ENCODE data around the gene KMT2B.

Gene KMT2B

DNA sequence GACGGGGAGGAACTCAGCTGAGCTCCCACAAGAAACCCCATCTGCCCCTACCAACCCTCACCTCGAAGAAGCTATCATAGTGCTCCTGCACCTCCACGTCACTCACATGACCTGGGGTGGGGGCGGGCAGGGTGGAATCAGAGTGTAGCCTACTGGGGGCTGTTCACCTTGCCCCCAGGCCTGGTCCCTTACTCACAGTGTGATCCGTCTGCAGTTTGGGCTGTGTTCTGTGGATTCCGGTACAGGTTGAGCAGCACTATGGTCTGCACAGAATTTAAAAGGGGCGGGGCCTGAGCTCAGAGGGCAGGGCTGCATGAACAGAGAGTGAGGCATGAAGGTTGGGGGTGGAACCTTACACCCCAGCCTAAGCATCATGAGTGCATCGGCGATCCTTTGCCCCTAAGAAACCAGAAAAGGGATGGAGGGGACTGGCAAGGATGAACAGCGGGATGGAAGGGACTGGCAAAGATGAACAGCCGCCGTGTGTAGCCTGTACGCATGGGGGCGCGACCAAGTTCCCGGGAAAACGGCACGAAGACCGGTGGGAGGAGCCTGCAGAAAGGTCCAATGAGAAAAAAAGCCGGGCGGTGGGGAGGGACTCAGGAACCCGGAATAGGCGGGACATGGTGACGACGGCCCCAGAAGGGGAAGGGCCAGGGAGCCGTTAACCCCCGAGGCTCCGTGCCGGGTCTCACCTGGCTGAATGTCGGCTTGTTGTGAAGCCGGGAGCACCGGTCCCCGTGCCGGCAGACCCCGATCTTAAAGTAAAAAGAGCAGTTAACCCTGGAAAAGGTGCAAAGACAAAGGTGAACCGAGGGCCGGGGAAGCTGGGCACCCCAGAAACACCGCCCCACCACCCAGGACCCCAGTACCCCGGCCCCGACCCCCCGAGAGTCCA, 26.9 kb downstream of the KMT2B start:
- peak; percentile 87 for DNase-seq

DNA sequence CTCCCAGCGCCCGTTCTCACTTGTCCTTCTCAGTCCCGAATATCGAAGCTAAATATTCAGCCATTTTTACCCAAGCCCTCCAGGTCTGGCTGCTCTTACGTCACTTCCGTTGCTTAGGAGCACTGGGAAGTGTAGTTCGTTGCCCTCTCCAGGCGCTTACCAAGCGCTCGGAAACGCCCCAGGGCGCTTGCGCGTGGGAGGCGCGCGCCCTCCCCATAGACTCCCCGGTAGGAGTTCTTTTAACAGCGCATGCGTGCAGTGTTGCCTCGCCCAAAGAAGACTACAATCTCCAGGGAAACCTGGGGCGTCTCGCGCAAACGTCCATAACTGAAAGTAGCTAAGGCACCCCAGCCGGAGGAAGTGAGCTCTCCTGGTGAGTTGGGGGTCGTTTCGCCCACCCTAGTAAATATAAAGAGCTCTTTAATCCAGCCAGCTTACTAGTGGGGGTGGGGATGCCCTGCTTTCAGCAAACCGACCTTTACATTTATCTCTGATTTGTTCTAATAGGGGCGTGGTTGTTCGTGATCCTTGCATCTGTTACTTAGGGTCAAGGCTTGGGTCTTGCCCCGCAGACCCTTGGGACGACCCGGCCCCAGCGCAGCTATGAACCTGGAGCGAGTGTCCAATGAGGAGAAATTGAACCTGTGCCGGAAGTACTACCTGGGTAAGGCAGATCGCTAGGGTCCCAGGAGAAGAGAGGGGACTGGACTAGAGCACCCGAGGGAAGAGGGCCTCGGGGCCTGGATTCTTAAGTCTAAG, 27.7 kb downstream of the KMT2B start, which contains the start of the genes PSENEN and U2AF1L4:
Gene PSENEN (plus strand): TSS at position 324 of the 759 bp plus-strand sequence. CDS start 280 bp downstream, at position 604.
Gene U2AF1L4 (minus strand): TSS at position 91 of the 759 bp plus-strand sequence. CDS start 27 bp downstream, at position 64.
- DNase-seq = peak; percentile 99

DNA sequence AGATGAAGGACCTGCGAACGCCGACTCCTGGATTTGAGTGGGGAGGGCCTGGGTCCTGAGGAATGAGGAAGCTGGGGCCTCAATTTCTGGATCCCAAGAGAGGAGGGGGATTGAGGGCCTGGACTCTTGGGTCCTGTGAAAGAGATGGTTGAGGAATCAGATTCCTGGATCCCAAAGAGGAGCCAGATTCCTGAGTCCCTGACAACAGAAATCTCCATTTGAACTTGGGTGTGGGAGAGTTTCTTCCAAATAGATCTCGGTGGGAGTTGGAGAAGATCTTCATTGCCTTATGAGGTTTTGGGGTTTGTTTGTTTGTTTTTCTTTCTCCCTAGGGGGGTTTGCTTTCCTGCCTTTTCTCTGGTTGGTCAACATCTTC, 28.3 kb downstream of the KMT2B start:
- DNase-seq = no peak

DNA sequence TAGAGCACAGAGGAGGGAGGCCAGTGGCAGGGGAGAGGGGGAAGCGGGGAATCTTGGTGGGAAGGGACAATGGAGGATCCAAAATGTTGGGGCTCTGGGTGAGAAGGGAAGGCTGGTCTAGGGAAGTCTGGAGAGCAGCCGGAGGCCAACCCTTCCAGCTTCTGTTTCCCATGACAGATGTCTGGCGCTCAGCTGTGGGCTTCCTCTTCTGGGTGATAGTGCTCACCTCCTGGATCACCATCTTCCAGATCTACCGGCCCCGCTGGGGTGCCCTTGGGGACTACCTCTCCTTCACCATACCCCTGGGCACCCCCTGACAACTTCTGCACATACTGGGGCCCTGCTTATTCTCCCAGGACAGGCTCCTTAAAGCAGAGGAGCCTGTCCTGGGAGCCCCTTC, 28.7 kb downstream of the KMT2B start:
- no peak for DNase-seq

DNA sequence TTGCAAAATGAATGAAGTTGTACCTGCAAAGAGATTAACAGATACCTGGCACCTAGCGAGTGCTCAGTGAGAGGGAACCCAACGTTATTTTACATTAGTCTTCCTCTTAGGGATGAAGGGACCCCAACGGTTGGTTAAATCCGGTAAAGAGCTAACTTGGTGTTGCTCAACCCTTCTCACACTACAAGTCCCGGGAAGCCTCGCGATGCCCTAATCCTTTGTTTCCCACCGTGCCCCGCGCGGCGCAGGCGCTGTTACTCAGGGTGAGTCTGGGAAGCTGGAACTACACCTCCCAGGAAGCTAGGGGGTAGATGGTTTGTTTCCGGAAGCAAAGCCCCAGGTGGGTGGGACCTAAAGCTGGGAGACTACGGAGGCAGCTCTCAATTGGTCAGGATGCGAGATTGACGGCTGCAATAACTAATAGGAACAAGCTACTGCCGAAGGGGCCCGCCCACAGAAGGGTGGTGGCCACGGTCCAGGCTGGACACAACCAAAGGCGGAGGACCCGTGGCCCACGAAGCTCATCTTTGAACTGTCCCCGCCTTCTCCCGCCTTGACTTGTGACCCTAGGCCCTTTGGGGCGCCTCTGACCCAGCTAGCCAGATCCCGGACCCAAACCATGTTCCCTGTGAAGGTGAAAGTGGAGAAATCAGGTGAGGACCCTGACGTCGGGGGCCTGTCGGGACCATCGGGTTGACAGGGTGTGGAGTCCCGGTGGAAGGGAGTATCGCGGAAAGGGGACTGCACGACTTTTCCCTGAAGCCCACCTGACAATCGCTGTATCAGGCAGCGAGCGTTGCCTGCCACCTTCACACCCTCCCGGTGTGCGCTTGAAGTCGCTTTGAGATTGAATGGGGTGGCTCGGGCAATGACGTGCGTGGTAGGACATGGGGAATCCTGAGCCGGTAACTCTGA, 30.6 kb downstream of the KMT2B start, which contains the start of gene LIN37:
Gene LIN37 (plus strand): TSS at position 471 of the 915 bp plus-strand sequence. CDS start 149 bp downstream, at position 620.
- DNase-seq = peak; percentile 97

DNA sequence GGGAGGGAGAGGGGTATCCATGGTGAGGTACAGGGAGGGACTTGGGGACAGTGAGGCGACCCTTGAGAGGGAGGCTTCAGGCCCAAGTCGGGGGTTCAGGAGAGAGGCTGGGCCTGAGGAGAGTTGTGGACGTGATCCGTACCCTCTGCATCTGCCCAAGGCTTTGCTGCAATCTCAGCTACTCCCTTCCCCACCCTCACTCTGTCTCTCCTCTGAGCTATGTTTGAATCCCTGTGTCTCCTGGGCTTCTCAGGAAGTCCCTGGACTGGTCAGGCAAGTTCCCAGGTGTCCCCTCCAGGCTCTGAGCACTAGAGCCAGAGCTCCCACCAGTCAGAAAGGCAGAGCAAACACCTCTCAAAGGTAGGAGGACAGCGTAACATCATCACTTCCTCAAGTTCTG, 32.4 kb downstream of the KMT2B start:
- no peak for DNase-seq

DNA sequence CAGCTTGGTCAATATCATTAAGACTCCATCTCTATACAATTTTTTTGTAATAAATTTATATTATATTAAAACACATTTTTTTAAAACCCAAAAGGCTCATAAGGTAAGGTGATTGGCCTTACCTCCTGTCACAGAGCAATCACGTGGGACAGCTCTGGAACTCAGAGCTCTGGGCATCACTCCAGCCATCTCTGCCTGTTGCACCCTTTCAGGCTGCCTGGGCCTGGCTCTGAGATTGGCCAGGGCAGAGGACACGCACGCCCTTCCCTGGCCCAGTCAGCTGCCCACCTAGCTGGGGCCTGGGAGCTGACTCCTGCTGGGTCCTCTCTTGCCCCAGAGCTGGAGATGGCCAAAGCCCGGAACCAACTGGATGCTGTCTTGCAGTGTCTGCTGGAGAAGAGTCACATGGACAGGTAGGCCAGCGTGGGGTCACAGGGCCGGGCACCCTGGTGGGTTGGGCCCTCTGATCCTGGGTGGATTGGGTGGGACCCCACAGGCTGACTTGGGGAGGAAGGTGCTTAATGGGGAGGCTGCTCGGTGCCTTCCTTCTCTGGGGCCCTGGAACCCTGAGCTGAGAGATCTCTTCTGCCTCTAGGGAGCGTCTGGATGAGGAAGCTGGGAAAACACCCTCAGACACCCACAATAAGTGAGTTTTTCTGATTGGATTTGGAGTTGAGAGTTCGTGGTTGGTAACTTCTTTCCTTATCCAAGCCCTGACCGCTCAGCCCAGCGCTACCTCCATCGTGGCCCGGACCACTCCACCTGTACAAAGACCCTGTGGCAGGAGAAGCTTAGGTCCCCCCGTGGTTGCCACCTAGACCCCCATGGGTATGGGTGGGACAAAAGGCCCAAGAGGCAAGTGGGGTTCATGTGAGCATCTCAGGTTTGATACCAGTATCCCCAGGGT, 34.3 kb downstream of the KMT2B start:
- no peak for DNase-seq

DNA sequence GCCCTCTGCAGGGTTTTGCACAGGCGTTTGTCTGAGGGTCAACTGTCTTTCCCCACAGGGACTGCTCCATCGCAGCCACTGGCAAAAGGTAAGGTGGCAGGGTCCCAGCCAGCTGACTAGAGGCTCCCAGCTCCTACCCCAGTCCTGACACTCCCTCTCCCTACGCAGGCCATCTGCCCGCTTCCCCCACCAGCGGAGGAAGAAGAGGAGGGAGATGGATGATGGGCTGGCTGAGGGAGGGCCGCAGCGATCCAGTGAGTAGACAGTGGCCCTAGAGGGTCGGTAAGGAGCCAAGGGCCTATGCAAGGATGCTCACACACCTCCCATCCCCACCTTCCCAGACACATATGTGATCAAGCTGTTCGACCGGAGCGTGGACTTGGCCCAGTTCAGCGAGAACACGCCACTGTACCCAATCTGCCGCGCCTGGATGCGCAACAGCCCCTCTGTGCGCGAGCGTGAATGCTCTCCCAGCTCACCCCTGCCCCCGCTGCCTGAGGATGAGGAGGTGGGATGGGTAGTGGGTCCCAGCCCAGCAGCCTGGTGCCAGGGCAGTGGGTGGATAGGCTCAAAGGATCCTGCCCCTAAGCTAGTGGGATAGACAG, 35.0 kb downstream of the KMT2B start:
- DNase-seq = no peak

DNA sequence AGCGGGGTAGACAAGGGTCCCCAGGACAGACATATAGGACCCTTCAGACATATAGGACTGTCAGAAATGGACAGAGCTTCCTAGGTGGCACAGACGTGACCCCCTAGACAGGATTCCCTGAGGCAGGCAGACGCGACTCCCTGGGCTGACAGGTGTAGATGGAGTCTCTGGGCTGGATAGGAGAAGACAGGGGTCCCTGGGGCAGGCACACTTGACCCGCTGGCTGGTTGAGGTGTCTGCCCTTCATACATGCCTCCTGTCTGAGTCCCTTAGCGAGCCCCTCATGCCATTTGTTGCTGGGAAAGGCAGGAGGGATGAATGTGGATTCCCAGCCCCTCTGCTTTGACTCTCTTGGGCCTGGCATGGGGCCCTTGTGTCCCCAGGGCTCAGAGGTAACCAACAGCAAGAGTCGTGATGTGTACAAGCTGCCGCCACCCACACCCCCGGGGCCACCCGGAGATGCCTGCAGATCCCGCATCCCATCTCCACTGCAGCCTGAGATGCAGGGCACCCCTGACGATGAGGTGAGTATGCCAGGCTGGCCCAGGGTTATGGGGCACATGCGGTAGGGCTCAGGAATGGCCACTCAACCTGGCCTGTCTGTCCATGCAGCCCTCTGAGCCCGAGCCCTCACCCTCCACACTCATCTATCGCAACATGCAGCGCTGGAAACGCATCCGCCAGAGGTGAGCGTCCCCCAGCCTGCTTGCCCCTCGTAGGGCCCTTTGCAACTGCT, 36.0 kb downstream of the KMT2B start:
- no peak for DNase-seq

DNA sequence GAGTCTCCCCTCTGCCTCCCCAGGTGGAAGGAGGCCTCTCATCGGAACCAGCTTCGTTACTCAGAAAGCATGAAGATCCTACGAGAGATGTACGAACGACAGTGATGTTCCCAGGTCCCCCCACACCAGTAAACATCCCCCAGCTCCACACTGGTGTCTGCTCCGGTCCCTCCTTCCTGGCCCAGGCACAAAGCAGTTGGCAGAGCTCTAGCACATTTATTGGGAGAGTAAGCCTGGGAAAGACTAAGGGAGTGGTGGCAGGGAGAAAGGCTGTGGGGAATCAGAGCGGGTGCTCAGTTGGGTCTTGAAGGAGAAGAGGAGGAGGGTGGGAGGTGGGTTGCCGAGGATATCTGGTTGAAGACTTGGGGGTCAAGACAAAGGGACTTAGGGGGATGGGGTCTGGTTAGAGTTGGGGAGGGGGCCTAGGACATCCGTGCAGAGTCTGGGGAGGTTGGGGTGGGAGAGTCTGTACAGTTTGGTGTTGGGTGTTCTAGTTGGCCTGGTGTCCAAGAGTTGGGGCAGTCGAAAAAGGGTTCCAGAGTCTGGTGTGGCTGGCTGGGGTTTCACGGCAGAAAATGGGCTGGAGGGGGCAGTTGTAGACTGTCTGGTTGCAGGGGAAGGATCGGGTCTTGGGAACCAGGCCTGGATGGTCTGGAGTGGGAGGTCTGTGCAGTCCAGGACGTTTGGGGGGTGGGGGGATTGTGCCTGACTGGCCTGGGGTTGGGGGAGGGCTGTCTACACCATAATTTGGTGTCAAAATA, 36.7 kb downstream of the KMT2B start:
- no peak for DNase-seq

DNA sequence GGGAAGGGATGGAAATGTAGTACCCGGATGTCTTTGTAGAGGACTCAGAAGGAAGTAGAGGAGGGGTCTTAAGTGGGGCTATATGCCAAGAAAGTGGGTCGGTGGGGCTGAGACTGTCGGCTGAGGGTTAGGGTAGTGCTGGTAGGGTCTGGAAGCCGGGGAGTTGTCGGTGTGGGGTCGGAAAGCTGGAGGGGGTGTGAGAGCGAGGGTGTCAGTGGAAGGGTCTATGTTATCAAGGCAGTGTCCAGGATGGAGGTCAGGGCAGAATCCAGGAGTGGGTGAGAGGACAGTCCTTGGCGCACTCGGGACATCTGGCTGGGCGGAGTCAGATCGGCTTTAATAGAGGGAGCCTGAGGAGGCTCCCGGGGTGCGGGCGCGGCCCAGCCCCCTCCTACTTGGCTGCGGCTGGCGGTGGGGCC, 37.3 kb downstream of the KMT2B start:
- no peak for DNase-seq

DNA sequence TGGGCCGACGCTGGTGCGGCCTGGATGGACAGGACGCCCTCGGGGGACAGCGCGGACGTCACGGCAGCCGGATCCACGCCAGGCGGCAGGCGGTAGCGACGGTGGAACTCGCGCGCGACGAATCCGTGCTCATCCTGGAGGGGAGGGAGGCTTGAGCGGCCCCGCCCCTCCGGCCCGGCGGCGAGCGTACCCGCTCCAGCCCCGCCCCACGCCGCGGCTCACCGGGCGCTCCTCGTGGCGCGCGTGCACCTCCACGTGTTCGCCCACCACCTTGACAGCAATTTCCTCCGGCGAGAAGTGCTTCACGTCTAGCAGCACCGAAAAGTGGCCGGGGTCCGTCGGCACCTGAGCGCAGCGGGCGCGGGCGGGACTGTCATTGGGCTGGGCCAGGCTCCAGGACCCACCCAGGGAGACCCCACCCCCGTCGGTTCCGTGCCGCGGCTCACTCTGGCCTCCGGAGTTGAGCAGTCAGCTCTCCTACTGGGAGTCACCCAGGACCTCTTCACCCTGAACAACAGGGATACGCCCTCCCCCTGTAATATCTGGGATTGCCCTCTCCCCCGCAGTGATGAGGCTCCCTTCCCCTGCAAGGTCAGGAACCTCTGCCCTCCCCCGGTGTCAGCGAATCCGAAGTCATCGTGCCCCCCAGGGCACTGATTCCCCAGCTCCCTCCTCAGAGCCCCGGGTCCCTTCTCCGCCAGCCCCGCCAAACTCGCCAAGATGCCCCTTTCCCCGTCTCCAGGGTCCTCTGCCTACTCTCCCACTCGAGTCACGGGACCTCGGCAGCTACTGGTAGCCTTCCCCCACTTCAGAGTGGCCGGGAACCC, 38.0 kb downstream of the KMT2B start:
- DNase-seq = no peak

DNA sequence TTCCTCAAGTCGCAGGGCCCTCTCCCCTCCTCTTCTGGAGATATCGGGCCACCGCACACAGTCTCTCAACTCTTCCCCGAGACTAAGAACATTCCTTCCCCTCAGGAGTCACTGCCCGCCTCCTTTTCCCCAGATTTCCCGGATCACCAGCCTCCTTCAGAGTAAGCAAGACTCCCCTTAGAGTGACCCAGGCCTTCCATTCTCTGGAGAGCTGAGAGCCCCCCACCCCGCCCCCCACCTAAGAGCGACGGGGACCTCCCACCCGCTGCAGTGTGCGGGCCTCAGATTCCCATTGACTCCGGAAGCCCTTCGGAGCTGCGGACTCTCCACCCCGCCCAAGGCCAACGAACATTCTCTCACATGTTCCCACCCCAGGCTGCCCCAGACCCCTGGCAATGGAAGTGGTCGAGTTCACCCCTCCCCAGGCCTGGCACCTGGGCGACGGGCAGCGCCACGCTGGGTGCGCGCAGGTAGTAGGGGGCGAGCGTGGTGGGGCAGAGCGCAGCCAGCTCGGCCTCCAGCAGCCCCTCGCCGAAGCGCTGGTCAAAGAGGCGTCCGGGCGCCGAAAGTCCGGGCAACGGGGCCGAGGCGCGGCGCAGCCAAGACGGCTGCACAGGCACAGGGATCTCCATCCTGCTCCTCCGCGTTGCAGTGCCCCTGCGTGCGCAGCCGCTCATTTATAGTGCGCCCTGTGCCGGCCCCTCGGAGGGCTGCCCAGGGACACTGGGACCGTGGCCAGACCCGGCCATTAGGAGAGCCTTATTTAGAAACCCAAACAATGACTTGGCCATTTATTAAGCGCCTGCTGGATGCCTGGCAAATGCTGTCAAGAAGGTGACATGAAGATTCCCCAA, 38.8 kb downstream of the KMT2B start, which contains the start of gene HSPB6:
Gene HSPB6 (minus strand): TSS at position 653 of the 854 bp plus-strand sequence. CDS start 21 bp downstream, at position 632.
- no peak for DNase-seq

DNA sequence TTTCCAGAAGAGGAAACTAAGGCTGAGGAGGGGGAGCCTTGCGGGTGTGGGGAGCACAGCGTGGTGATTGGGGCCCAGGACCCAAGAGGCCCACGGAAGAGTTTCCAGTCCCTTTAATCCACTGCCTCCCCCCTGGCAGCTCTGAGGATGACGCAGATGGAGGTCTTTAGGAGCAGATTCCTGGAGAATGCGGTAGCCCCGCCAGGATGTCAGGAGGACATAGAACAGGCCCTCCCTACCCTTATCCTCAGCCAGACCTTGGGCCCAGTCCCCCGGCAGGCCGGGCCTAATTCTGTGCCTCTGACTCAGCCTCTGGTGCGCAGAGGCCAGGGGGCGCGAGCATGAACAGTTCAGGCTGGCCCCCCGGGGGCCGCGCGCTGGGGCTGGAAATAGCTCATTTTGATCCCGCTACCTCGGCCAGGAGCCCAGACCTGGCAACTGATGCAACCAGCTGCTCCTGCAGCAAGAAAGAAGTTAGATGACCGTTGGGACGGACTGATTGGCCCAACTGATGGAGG, 39.5 kb downstream of the KMT2B start:
- no peak for DNase-seq

DNA sequence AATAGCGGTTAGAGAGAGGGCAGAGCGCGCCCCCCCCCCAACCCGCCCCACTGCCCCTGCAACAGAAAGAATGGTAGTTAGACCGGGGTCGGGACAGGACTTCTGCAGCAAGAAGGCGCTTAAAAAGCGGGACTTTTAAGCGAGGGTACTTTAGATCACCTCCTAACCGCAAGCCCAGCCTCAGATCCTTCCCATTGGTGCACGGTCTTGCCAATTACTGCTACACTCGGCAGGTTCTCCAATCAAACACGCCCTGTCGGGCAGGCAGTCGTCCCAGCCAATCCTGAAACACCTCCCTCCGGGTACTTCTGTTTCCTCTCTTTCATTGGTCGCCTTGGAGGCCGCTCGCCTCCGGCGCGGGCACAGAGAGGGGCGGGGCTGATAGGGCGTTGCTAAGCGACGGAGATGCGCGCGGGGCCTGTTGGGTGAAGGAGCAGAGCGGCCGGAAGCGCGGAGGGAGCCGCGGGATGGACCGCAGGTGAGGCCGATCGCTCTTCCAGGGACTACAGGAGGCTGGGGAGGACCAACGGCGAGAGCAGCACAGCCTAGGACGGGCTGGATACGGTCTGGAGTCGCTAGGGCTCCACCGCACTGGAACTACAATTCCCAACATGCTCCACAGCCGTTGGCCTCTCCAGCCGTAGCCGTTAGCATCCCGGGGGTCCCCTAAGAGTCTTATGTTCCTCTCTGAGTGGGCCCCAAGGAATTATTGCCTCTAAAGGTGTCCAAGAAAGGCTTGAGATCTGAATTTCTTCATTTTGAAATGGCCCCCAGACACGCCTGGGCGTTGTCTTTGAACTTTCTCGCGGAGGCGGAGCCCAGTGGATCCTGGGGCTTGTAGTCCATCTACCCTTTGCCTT, 40.2 kb downstream of the KMT2B start, which contains the start of gene PROSER3:
Gene PROSER3 (plus strand): TSS at position 428 of the 860 bp plus-strand sequence. CDS start 40 bp downstream, at position 468.
- peak; percentile 98 for DNase-seq

DNA sequence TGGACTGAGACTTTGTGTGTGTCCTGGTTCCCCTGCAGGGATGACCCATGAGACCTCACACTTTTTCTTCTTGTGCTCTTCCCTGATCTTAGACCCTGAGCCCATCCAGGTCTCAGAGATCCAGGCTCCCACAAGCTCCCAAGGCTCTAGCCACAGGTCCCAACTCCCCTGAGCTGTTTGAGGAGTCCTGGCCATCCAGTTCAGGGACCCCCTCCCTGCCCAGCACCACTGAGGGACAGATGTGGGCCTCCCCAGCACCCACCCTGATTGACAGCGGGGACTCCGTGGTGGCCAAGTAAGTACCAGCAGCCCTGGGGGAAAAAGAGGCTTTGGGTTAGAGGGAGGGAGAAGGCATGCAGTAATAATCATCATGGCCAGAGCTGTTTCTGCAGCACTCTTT, 41.9 kb downstream of the KMT2B start:
- DNase-seq = no peak

Data from GF-D8 (cell line).